ENCODE results near the gene CHPT1.

DNA sequence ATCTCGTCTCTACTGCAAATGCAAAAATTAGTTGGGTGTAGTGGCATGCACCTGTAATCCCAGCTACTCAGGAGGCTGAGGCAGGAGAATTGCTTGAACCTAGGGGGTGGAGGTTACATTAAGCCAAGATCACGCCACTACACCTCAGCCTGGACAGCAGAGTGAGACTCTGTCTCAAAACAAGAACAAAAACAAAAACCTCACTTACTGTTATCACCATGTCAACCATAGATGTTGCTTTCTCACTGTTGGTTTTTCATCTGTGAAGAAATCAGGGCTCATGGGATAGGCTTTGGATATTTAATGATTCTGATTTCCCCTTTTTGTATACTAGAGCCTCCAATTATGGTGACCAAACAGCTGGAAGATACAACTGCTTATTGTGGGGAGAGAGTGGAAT, 49.7 kb upstream of the CHPT1 start:
- TF ChIP-seq SUZ12 (IDR thresholded peaks at IDR 0.05), result no peak
- TF ChIP-seq L3MBTL2 (conservative IDR thresholded peaks at IDR 0.05), result no peak
- TF ChIP-seq, protein P1, sequence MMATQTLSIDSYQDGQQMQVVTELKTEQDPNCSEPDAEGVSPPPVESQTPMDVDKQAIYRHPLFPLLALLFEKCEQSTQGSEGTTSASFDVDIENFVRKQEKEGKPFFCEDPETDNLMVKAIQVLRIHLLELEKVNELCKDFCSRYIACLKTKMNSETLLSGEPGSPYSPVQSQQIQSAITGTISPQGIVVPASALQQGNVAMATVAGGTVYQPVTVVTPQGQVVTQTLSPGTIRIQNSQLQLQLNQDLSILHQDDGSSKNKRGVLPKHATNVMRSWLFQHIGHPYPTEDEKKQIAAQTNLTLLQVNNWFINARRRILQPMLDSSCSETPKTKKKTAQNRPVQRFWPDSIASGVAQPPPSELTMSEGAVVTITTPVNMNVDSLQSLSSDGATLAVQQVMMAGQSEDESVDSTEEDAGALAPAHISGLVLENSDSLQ (IDR thresholded peaks at IDR 0.05), result no peak
- TF ChIP-seq TARDBP (IDR thresholded peaks at IDR 0.05), result no peak
- no peak for TF ChIP-seq LEF1 (IDR thresholded peaks at IDR 0.05; ENCODE audit: borderline replicate concordance)
